GM08714 (cell line): ENCODE measurements around the gene RBBP6.

Experiments used
- H3K4me3 ChIP-seq: fragments of 200-500 bp; sonication (Bioruptor generic); 2 replicates; pipeline ENCODE4 v1.5.1; 2014; ENCODE audit warnings: mild to moderate bottlenecking, low read length, inconsistent platforms
- ZNF274 ChIP-seq: IDR thresholded peaks from 2 replicates; pipeline ENCODE4 v1.6.1; 2012; ENCODE audit warnings: mild to moderate bottlenecking, low read depth, low read length

RBBP6 gene

GRCh38 chr16:24515186-24515585 lies 24.2 kb upstream of the RBBP6 start:
- no peak for TF ChIP-seq ZNF274

GRCh38 chr16:24516900-24517669 lies 22.3 kb upstream of the RBBP6 start:
- TF ChIP-seq ZNF274 = no peak
- H3K4me3 ChIP-seq = no peak overlapping the region

More at GRCh38 chr16:24515186-24515585, 24.2 kb upstream of the RBBP6 start:
- H3K4me3 ChIP-seq = no peak overlapping the region

GRCh38 chr16:24518498-24518897 lies 20.9 kb upstream of the RBBP6 start:
- no peak overlapping the region for H3K4me3 ChIP-seq
- TF ChIP-seq ZNF274 = no peak

- H3K4me3 ChIP-seq = no peak overlapping the region
- TF ChIP-seq ZNF274 = no peak
Measured at GRCh38 chr16:24520983-24521382, 18.4 kb upstream of the RBBP6 start.

- no peak for TF ChIP-seq ZNF274
- no peak overlapping the region for H3K4me3 ChIP-seq
Measured at GRCh38 chr16:24522751-24523150, 16.6 kb upstream of the RBBP6 start.

- no peak for TF ChIP-seq ZNF274
Measured at GRCh38 chr16:24523569-24523968, 15.8 kb upstream of the RBBP6 start.

GRCh38 chr16:24524855-24525677 lies 14.3 kb upstream of the RBBP6 start:
- TF ChIP-seq ZNF274 = no peak
- no peak overlapping the region for H3K4me3 ChIP-seq

More at GRCh38 chr16:24523569-24523968, 15.8 kb upstream of the RBBP6 start:
- no peak overlapping the region for H3K4me3 ChIP-seq

GRCh38 chr16:24525970-24526559 lies 13.3 kb upstream of the RBBP6 start:
- no peak overlapping the region for H3K4me3 ChIP-seq
- no peak for TF ChIP-seq ZNF274

- no peak overlapping the region for H3K4me3 ChIP-seq
- TF ChIP-seq ZNF274 = no peak
Measured at GRCh38 chr16:24526701-24527495, 12.5 kb upstream of the RBBP6 start.

- TF ChIP-seq ZNF274 = no peak
- H3K4me3 ChIP-seq = no peak overlapping the region
Measured at GRCh38 chr16:24531166-24531565, 8.2 kb upstream of the RBBP6 start.

- no peak overlapping the region for H3K4me3 ChIP-seq
- TF ChIP-seq ZNF274 = no peak
Measured at GRCh38 chr16:24534620-24535019, 4.7 kb upstream of the RBBP6 start.

GRCh38 chr16:24535827-24536226 lies 3.5 kb upstream of the RBBP6 start:
- no peak for TF ChIP-seq ZNF274
- H3K4me3 ChIP-seq = no peak overlapping the region

- TF ChIP-seq ZNF274 = no peak
- H3K4me3 ChIP-seq = no peak overlapping the region
Measured at GRCh38 chr16:24536671-24537070, 2.7 kb upstream of the RBBP6 start.
